ENCODE measurements around the gene MYO16.

Gene MYO16

DNA sequence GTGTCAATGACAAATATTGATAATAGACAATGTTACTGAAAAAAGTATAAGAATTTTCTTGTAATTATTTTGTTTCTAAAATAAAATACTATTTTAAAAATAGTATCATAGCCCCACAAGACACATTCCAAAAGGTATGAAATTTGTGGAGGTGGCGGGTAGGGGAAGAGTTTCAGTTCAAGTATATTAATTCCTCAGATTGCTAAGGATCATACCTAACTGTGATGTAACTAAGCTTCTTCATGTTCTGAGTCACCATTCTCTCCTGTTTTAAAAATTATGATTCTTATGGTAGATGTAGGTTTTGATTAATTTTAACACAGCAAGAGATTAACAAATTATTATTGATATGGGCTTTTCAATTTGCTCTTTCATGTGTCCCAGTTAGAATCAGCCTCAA lies 61.3 kb downstream of the MYO16 start:
- TF ChIP-seq, protein P1, sequence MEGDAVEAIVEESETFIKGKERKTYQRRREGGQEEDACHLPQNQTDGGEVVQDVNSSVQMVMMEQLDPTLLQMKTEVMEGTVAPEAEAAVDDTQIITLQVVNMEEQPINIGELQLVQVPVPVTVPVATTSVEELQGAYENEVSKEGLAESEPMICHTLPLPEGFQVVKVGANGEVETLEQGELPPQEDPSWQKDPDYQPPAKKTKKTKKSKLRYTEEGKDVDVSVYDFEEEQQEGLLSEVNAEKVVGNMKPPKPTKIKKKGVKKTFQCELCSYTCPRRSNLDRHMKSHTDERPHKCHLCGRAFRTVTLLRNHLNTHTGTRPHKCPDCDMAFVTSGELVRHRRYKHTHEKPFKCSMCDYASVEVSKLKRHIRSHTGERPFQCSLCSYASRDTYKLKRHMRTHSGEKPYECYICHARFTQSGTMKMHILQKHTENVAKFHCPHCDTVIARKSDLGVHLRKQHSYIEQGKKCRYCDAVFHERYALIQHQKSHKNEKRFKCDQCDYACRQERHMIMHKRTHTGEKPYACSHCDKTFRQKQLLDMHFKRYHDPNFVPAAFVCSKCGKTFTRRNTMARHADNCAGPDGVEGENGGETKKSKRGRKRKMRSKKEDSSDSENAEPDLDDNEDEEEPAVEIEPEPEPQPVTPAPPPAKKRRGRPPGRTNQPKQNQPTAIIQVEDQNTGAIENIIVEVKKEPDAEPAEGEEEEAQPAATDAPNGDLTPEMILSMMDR (conservative IDR thresholded peaks at IDR 0.05; ENCODE audit: low read depth, low read length), result no peak
- no peak overlapping the region for H3K4me3 ChIP-seq (ENCODE audit: low read depth, low read length)
- peak; percentile 56 for DNase-seq (ENCODE audit: low read depth)

DNA sequence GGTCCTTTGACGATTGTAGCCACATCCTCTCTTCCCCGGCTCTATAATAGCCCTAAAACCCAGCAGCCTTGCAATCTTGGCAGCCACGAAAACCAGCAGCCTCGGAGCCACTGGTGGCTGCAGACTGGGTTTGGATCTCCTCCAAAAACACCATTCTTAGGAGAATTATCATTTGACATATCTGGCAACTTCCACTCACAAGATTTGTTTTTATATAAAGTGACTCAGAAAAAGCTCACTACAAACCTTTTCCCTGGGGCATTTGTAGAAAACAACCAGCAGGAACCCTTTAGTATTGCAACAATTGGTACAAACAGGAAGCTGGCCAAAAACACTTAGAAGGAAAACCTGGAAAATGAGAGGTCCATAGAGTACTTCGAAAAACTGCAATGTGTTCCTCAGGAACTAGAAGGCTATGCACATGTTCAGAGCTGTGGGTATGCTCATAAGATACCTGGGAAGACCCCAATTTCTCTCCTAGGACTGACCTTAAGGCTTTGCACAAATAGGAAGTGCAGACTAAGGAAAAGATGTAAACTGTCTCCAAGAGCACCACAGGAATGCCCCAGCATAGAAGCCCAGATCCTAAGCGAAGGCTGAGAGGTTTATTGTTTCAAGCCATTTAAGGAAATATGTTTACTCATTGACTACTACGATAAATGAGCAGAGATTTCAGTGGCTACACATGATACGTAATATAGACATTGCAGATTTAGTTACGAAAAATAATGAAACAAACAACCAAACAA lies 71.2 kb downstream of the MYO16 start:
- DNase-seq (ENCODE audit: low read depth), result peak; percentile 96
- TF ChIP-seq, protein P1 (conservative IDR thresholded peaks at IDR 0.05; ENCODE audit: low read depth, low read length), result no peak
- no peak overlapping the region for H3K4me3 ChIP-seq (ENCODE audit: low read depth, low read length)

DNA sequence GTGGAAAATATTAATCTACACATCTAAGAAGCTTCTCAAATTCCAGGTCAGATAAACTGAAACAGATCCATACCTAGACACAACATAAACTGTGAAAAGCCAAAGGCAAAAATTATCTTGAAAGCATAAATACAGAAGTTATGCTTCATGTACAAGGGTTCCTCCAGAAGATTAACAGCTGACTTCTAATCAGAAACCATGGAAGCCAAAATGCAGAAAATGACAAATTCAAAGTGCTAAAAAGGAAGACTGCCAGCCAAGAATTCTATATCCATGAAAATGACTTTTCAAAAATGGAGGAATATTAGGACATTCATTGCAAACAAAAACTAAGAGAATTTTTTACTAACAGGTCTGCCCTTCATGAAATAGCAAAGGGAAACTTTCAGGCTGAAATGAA lies 72.8 kb downstream of the MYO16 start:
- H3K4me3 ChIP-seq (ENCODE audit: low read depth, low read length), result no peak overlapping the region
- TF ChIP-seq, protein P1 (conservative IDR thresholded peaks at IDR 0.05; ENCODE audit: low read depth, low read length), result no peak
- DNase-seq (ENCODE audit: low read depth), result no peak

DNA sequence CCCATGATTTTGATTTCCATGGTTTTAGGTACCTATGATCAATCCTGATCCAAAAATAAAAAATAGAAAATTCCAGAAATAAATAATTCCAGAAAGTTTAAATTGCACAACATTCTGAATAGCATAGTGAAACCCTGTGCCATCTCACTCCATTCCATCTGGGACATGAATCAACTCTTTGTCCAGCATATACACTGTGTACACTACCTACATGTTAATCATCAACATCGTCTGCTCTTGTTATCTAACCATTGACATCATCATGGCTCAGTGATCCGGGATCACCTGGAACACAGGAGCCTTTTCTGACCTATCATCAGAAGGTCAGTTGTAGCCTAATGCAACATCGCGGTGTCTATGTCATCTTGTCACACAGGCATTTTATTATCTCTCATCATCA lies 75.6 kb downstream of the MYO16 start:
- TF ChIP-seq, protein P1 (conservative IDR thresholded peaks at IDR 0.05; ENCODE audit: low read depth, low read length), result no peak
- DNase-seq (ENCODE audit: low read depth), result no peak

DNA sequence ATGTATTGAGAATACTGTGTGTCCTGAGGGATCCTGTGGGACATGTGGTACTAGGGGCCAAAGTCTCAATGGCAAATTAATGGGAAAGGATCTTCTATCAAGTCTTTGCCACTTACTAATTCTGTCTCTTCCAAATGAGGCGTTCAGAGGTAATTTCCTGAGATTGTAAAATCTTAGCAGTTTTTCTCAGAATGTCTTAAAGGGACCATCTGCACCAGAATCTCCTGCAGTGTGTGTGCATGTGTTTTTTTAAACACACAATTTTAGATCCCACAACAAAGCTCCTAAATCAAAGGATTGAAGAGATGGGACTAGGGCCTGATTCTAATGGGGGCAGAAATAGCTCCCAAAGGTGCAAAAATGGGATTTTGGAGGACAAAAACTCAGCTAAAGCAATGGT lies 78.2 kb downstream of the MYO16 start:
- no peak for DNase-seq (ENCODE audit: low read depth)
- TF ChIP-seq, protein P1 (conservative IDR thresholded peaks at IDR 0.05; ENCODE audit: low read depth, low read length), result no peak
- H3K4me3 ChIP-seq (ENCODE audit: low read depth, low read length), result no peak overlapping the region

More for the DNA sequence above, 75.6 kb downstream of the MYO16 start:
- no peak overlapping the region for H3K4me3 ChIP-seq (ENCODE audit: low read depth, low read length)

DNA sequence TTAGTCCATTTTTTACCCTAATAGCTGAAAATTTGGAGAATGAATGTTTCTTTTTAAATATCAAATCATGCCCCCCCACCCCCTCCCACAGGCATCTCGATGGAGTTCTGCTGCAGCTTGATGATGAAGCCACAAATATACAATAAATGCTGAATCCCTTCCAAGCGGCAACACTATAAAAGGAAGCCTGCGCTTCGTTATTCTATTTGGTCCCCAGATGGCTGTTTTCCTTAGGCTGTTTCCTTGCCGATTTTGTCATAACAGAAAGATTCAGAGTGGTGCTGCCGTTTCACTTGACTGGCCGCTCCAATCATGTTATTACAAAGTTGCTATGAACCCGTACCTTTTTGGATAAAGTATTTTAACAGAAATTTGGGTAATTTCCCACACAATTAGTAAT lies 79.5 kb downstream of the MYO16 start:
- no peak overlapping the region for H3K4me3 ChIP-seq (ENCODE audit: low read depth, low read length)
- TF ChIP-seq, protein P1 (conservative IDR thresholded peaks at IDR 0.05; ENCODE audit: low read depth, low read length), result no peak
- DNase-seq (ENCODE audit: low read depth), result peak; percentile 7

DNA sequence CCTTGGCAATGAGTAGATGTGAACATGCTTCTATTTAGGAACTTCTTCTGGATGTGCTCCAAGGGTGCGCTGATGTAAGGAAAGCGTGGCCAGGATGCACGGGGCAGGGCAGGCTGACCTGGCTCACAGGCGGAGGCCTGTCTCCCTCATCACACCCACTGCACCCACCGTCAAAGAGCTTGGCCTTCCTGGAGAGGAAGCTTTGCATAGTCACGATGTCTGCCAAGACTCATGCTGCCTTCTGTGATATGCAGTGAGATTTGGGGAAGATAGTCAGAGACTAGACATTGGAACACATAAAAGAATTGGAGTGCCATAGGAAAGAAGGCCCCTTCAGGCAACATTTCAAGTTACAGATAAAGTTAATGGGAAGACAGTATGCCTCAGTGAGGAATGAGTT lies 82.0 kb downstream of the MYO16 start:
- no peak overlapping the region for H3K4me3 ChIP-seq (ENCODE audit: low read depth, low read length)
- peak; percentile 33 for DNase-seq (ENCODE audit: low read depth)
- TF ChIP-seq, protein P1 (conservative IDR thresholded peaks at IDR 0.05; ENCODE audit: low read depth, low read length), result no peak
